ENCODE results near the gene FYTTD1. TPM values are rescaled to one million over a fixed set of nuclear protein-coding genes. Genes with fewer than 3 reads are reported as not detected.
"Not testable (repeated sequence)": the region's sequence is repeated elsewhere in the genome, so short reads cannot be mapped to it uniquely, and the experiment has no call there.

FYTTD1 gene
- total RNA-seq, 1 experiment from 2014 or later: 23.7 TPM

- TF ChIP-seq PREB (CRISPR knock-in tag; IDR thresholded peaks at IDR 0.05; ENCODE audit: borderline replicate concordance) (no peak), NFYB (CRISPR knock-in tag; conservative IDR thresholded peaks at IDR 0.05; ENCODE audit: low read depth) (no peak), ATF1 (CRISPR knock-in tag; IDR thresholded peaks at IDR 0.05) (no peak), ZNF423 (CRISPR knock-in tag; IDR thresholded peaks at IDR 0.05) (no peak), CREB1 (CRISPR knock-in tag; IDR thresholded peaks at IDR 0.05) (no peak), TEAD4 (CRISPR knock-in tag; IDR thresholded peaks at IDR 0.05) (no peak), SMAD4 (CRISPR knock-in tag; IDR thresholded peaks at IDR 0.05) (no peak), GTF2I (CRISPR knock-in tag; conservative IDR thresholded peaks at IDR 0.05) (no peak), KAT7 (CRISPR knock-in tag; IDR thresholded peaks at IDR 0.05; ENCODE audit: borderline replicate concordance) (no peak), SOX15 (CRISPR knock-in tag; IDR thresholded peaks at IDR 0.05) (no peak), ZNF263 (CRISPR knock-in tag; IDR thresholded peaks at IDR 0.05; ENCODE audit: low read depth) (no peak), ZNF138 (CRISPR knock-in tag; conservative IDR thresholded peaks at IDR 0.05) (no peak)
Observed at GRCh38 chr3:197730200-197730599, 19.5 kb upstream of the FYTTD1 start (continued).

GRCh38 chr3:197730770-197731169, 18.9 kb upstream of the FYTTD1 start:
- ChIA-PET CTCF (interaction anchor here (0.6 kb wide), 1 partner anchor 700 kb away, joined by 4 read pairs; no protein-coding TSS in a partner anchor), POLR2A (interaction anchor here (0.6 kb wide), 1 partner anchor 18 kb away, joined by 3 read pairs; no protein-coding TSS in a partner anchor)
- peaks cover 12% of the 10 kb centered on the region for H3K4me1 Mint-ChIP-seq
- DNase-seq (ENCODE audit: low spot score); ATAC-seq; H3K36me3 Mint-ChIP-seq; H3K9me3 Mint-ChIP-seq; H3K27ac Mint-ChIP-seq; H3K4me3 Mint-ChIP-seq; H3K27me3 Mint-ChIP-seq (ENCODE audit: low read depth): not testable (repeated sequence)

GRCh38 chr3:197731483-197731882, 18.2 kb upstream of the FYTTD1 start:
- H3K36me3 Mint-ChIP-seq; H3K4me3 Mint-ChIP-seq; H3K27me3 Mint-ChIP-seq (ENCODE audit: low read depth); POLR2A ChIA-PET; H3K27ac Mint-ChIP-seq; ATAC-seq; DNase-seq (ENCODE audit: low spot score); CTCF ChIA-PET; H3K9me3 Mint-ChIP-seq: not testable (repeated sequence)
- peaks cover 13% of the 10 kb centered on the region for H3K4me1 Mint-ChIP-seq

GRCh38 chr3:197733042-197733441, 16.6 kb upstream of the FYTTD1 start:
- Mint-ChIP-seq H3K4me3 (no peak overlapping the region), H3K27me3 (ENCODE audit: low read depth) (no peaks in the 10 kb centered on the region), H3K9me3 (peaks cover 7% of the 10 kb centered on the region; the same call in 1 of the 2 replicates), H3K36me3 (peaks cover 7% of the 10 kb centered on the region; the same call in 1 of the 2 replicates), H3K27ac (no peak overlapping the region), H3K4me1 (peaks cover 23% of the 10 kb centered on the region)
- CTCF ChIA-PET: interaction anchor here (1.3 kb wide), 1 partner anchor 134 kb away, joined by 3 read pairs; no protein-coding TSS in a partner anchor
- DNase-seq (ENCODE audit: low spot score): no peak
- POLR2A ChIA-PET: no interaction called here
- ATAC-seq: no peak
- TF ChIP-seq SOX15 (CRISPR knock-in tag; IDR thresholded peaks at IDR 0.05) (no peak), E2F5 (CRISPR knock-in tag; IDR thresholded peaks at IDR 0.05) (no peak), TEAD1 (CRISPR knock-in tag; IDR thresholded peaks at IDR 0.05) (no peak), GTF2I (CRISPR knock-in tag; conservative IDR thresholded peaks at IDR 0.05) (no peak), ZBTB21 (CRISPR knock-in tag; IDR thresholded peaks at IDR 0.05; ENCODE audit: borderline replicate concordance) (no peak), TCF7 (CRISPR knock-in tag; IDR thresholded peaks at IDR 0.05; ENCODE audit: low read depth) (no peak), ATF3 (CRISPR knock-in tag; conservative IDR thresholded peaks at IDR 0.05) (no peak), FOXP1 (CRISPR knock-in tag; IDR thresholded peaks at IDR 0.05; ENCODE audit: borderline replicate concordance) (no peak), ZNF121 (CRISPR knock-in tag; IDR thresholded peaks at IDR 0.05) (no peak), CREM (CRISPR knock-in tag; IDR thresholded peaks at IDR 0.05) (no peak), TP53 (CRISPR knock-in tag; IDR thresholded peaks at IDR 0.05) (no peak), RELA (CRISPR knock-in tag; IDR thresholded peaks at IDR 0.05; ENCODE audit: borderline replicate concordance) (no peak)
